PC-3 (cell line): ENCODE measurements around the gene AKR1C1. TPM values are rescaled to one million over a fixed set of nuclear protein-coding genes. Genes with fewer than 3 reads are reported as not detected.
"Not testable (repeated sequence)": the region's sequence is repeated elsewhere in the genome, so short reads cannot be mapped to it uniquely, and the experiment has no call there.

Experiments used
- ATAC-seq: fragments of 200-7000 bp; cut with Tn5 transposase; 2 replicates; pipeline ENCODE4 v1.9.1; 2020; ENCODE audit warnings: mild to moderate bottlenecking, moderate library complexity
- BruUV-seq: library from RNA; stranded (reverse); fragments of 400-500 nt; replicated peaks from 2 replicates; lab custom pipeline; 2021; lab: Mats Ljungman, UMichigan
- CTCF ChIA-PET: fragments of 300-600 bp; sonication (Branson Sonifier 250); formaldehyde crosslinking; loops from one replicate; lab custom pipeline; 2022; ENCODE audit warnings: antibody characterized with exemption; lab: Charles Lee
- POLR2A ChIA-PET: fragments of 300-600 bp; sonication (Branson Sonifier 250); formaldehyde crosslinking; loops from one replicate; lab custom pipeline; 2022; ENCODE audit warnings: antibody characterized with exemption; ENCODE audit not compliant: unreplicated experiment; lab: Charles Lee
- DNase-seq: peaks from one replicate; pipeline ENCODE4 v3.0.0-alpha.2; 2015
- H2AFZ ChIP-seq: fragments of 300-600 bp; sonication (generic); 2 replicates; pipeline ENCODE4 v1.6.0; 2016; ENCODE audit warnings: antibody characterized with exemption, low read length
- H3F3A ChIP-seq: fragments of 300-600 bp; sonication (generic); one replicate; pipeline ENCODE4 v1.6.0; 2017; ENCODE audit warnings: antibody characterized with exemption, low read length, control low read depth, mild to moderate bottlenecking; ENCODE audit not compliant: unreplicated experiment
- H3K27ac ChIP-seq: fragments of 300-600 bp; sonication (generic); 2 replicates; pipeline ENCODE4 v1.5.1; 2016; ENCODE audit warnings: mild to moderate bottlenecking, low read length
- H3K27me3 ChIP-seq: fragments of 300-600 bp; sonication (generic); 2 replicates; pipeline ENCODE4 v1.6.1; 2016; ENCODE audit warnings: low read length, mixed read lengths
- H3K36me3 ChIP-seq: fragments of 300-600 bp; sonication (generic); 2 replicates; pipeline ENCODE4 v1.6.1; 2016; ENCODE audit warnings: low read depth, mixed run types, low read length, mixed read lengths
- H3K4me1 ChIP-seq: fragments of 300-600 bp; sonication (generic); 2 replicates; pipeline ENCODE4 v1.5.1; 2016; ENCODE audit warnings: low read length; ENCODE audit not compliant: insufficient read depth
- H3K4me2 ChIP-seq: fragments of 300-600 bp; sonication (generic); 2 replicates; pipeline ENCODE4 v1.6.0; 2016; ENCODE audit warnings: low read length
- H3K4me3 ChIP-seq: fragments of 300-600 bp; sonication (generic); 2 replicates; pipeline ENCODE4 v1.5.1; 2016; ENCODE audit warnings: mild to moderate bottlenecking, low read length, mixed read lengths
- H3K79me2 ChIP-seq: fragments of 300-600 bp; sonication (generic); 2 replicates; pipeline ENCODE4 v1.6.1; 2017; ENCODE audit warnings: low read length, mixed read lengths
- H3K9ac ChIP-seq: fragments of 300-600 bp; sonication (generic); 2 replicates; pipeline ENCODE4 v1.6.0; 2016; ENCODE audit warnings: mild to moderate bottlenecking, low read length
- H3K9me2 ChIP-seq: fragments of 300-600 bp; sonication (generic); replicated peaks from 2 replicates; pipeline ENCODE4 v1.6.1; 2016; ENCODE audit warnings: mixed run types, low read length, mixed read lengths
- H3K9me3 ChIP-seq: fragments of 300-600 bp; sonication (generic); 2 replicates; pipeline ENCODE4 v1.6.1; 2016; ENCODE audit warnings: low read length, mixed read lengths
- H4K20me1 ChIP-seq: fragments of 300-600 bp; sonication (generic); 2 replicates; pipeline ENCODE4 v1.6.1; 2016; ENCODE audit warnings: low read length, mixed read lengths
- EZH2 ChIP-seq: fragments of 300-600 bp; sonication (generic); IDR thresholded peaks from one replicate; pipeline ENCODE4 v1.6.1; 2017; ENCODE audit warnings: antibody characterized with exemption, mild to moderate bottlenecking, low read length; ENCODE audit not compliant: unreplicated experiment
- EZH2phosphoT487 ChIP-seq: fragments of 300-600 bp; sonication (generic); IDR thresholded peaks from 2 replicates; pipeline ENCODE4 v1.6.1; 2018; ENCODE audit warnings: mild to moderate bottlenecking, antibody characterized with exemption, low read length, borderline replicate concordance
- intact Hi-C: fragments of 100-400 bp; cut with micrococcal nuclease; formaldehyde crosslinking; loops from 2 replicates; pipeline ENCODE4 v1.9.0; 2023
- total RNA-seq: library from RNA; depleted of rRNA; stranded (reverse); fragments of >200 nt; gene quantifications from 2 replicates; pipeline ENCODE4 v1.2.3, GENCODE V29; 2014
- TF ChIP-seq, protein P1 (sequence below): fragments of 300-600 bp; sonication (generic); conservative IDR thresholded peaks from 2 replicates; pipeline ENCODE4 v1.5.1; 2017; ENCODE audit warnings: antibody characterized with exemption, low read depth, mild to moderate bottlenecking, low read length

AKR1C1 gene
- total RNA-seq, 1 experiment from 2014 or later = 3.2 TPM

DNA sequence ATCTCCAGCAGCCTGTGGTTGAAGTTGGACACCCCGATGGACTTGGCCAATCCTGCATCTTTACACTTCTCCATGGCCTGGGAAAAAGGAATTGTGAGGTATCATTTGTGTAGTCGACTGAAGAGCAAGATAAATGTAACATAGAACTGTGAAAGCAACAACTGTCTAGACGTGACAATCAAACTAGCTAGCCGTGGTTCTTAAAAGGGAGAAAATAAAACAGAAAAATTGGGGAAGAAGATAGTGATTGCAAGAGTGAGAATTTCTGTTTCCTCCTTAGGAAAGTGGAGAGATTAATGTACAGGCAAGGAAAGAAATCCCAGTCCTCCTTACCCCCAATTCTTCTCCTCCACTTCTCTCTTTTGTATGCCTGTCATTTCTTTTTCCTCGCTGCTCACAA lies 35.5 kb downstream of the AKR1C1 start:
- no peaks in the 10 kb centered on the region for H3K9me3 ChIP-seq
- H3K4me2 ChIP-seq = no peak overlapping the region
- H3K27ac ChIP-seq = no peak overlapping the region

GRCh38 chr10:5002013-5002727 lies 39.0 kb downstream of the AKR1C1 start:
- no peak overlapping the region for H3K4me2 ChIP-seq
- DNase-seq (no peak), ATAC-seq (no peak)
- no peak overlapping the region for H3K27ac ChIP-seq
- no peaks in the 10 kb centered on the region for H3K9me3 ChIP-seq
- H3K79me2 ChIP-seq = no peaks in the 10 kb centered on the region
- H4K20me1 ChIP-seq = no peaks in the 10 kb centered on the region
- no peaks in the 10 kb centered on the region for H3K27me3 ChIP-seq
- H3K4me1 ChIP-seq = no peaks in the 10 kb centered on the region
- intact Hi-C loops = no loop called here
- no peaks in the 10 kb centered on the region for H3K36me3 ChIP-seq
- TF ChIP-seq EZH2 (no peak), EZH2phosphoT487 (no peak)
- TF ChIP-seq, protein P1, sequence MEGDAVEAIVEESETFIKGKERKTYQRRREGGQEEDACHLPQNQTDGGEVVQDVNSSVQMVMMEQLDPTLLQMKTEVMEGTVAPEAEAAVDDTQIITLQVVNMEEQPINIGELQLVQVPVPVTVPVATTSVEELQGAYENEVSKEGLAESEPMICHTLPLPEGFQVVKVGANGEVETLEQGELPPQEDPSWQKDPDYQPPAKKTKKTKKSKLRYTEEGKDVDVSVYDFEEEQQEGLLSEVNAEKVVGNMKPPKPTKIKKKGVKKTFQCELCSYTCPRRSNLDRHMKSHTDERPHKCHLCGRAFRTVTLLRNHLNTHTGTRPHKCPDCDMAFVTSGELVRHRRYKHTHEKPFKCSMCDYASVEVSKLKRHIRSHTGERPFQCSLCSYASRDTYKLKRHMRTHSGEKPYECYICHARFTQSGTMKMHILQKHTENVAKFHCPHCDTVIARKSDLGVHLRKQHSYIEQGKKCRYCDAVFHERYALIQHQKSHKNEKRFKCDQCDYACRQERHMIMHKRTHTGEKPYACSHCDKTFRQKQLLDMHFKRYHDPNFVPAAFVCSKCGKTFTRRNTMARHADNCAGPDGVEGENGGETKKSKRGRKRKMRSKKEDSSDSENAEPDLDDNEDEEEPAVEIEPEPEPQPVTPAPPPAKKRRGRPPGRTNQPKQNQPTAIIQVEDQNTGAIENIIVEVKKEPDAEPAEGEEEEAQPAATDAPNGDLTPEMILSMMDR = no peak
- CTCF ChIA-PET = no interaction called here
- BruUV-seq = no TSS peak
- H2AFZ ChIP-seq = no peak overlapping the region
- H3K9me2 ChIP-seq = no peaks in the 10 kb centered on the region
- no peak overlapping the region for H3K9ac ChIP-seq
- H3K4me3 ChIP-seq = no peak overlapping the region
- POLR2A ChIA-PET = no interaction called here
- H3F3A ChIP-seq = no peaks in the 10 kb centered on the region

More for the DNA sequence above, 35.5 kb downstream of the AKR1C1 start:
- no peaks in the 10 kb centered on the region for H3K9me2 ChIP-seq
- H3K4me1 ChIP-seq = no peaks in the 10 kb centered on the region
- H2AFZ ChIP-seq = no peak overlapping the region
- H3K9ac ChIP-seq = no peak overlapping the region
- ChIA-PET CTCF (no interaction called here), POLR2A (no interaction called here)
- no peaks in the 10 kb centered on the region for H3F3A ChIP-seq
- BruUV-seq = no TSS peak
- H3K36me3 ChIP-seq = no peaks in the 10 kb centered on the region
- H3K79me2 ChIP-seq = no peaks in the 10 kb centered on the region
- H3K4me3 ChIP-seq = no peak overlapping the region
- TF ChIP-seq EZH2 (no peak), EZH2phosphoT487 (no peak)
- TF ChIP-seq, protein P1 = no peak
- no peak for ATAC-seq
- intact Hi-C loops = no loop called here
- H3K27me3 ChIP-seq = no peaks in the 10 kb centered on the region
- no peak for DNase-seq
- H4K20me1 ChIP-seq = no peaks in the 10 kb centered on the region

- H3K36me3 ChIP-seq, intact Hi-C loops, DNase-seq, POLR2A ChIA-PET, H3K9me2 ChIP-seq, CTCF ChIA-PET, BruUV-seq, H3K4me1 ChIP-seq, H3K4me3 ChIP-seq, H3F3A ChIP-seq, H3K4me2 ChIP-seq, H3K27me3 ChIP-seq, H3K27ac ChIP-seq, H3K9ac ChIP-seq, H4K20me1 ChIP-seq, H2AFZ ChIP-seq, H3K79me2 ChIP-seq, H3K9me3 ChIP-seq: not testable (repeated sequence)
- peak; percentile 54; the same call in 1 of the 2 replicates for ATAC-seq
These were observed 40.2 kb downstream of the AKR1C1 start, which contains the start of gene AKR1C2 for GRCh38 chr10:5003127-5004029. Gene AKR1C2 (minus strand): TSS chr10:5003857. CDS start chr10:5003835, 22 bp downstream.

GRCh38 chr10:5004030-5004385 lies 40.8 kb downstream of the AKR1C1 start:
- H3K27ac ChIP-seq, ATAC-seq, CTCF ChIA-PET: not testable (repeated sequence)

More at GRCh38 chr10:5004030-5004385, 40.8 kb downstream of the AKR1C1 start:
- DNase-seq, H3K9me2 ChIP-seq, H3F3A ChIP-seq, H3K9me3 ChIP-seq, H2AFZ ChIP-seq, H3K36me3 ChIP-seq, H3K4me3 ChIP-seq, POLR2A ChIA-PET, H3K27me3 ChIP-seq, H3K9ac ChIP-seq, intact Hi-C loops, H4K20me1 ChIP-seq, BruUV-seq, H3K4me2 ChIP-seq, H3K4me1 ChIP-seq, H3K79me2 ChIP-seq: not testable (repeated sequence)
